ENCODE results near the gene RNF113B. TPM values are rescaled to one million over a fixed set of nuclear protein-coding genes. Genes with fewer than 3 reads are reported as not detected.

The RNF113B gene
- total and polyA plus RNA-seq, 2 experiments from 2014 or later: 0.94 TPM; not detected in 1

- Histone ChIP-seq H4K20me1 (ENCODE audit: insufficient read depth, poor library complexity, severe bottlenecking) (no peaks in the 10 kb centered on the region), H3K4me3 (no peak overlapping the region), H2AFZ (no peak overlapping the region), H3K4me2 (peak overlapping the region; percentile 22), H3K4me1 (ENCODE audit: insufficient read depth) (peaks cover 29% of the 10 kb centered on the region), H3K9me3 (ENCODE audit: low read depth) (no peaks in the 10 kb centered on the region), H3K9me2 (replicated peaks; ENCODE audit: insufficient read depth) (no peaks in the 10 kb centered on the region), H3K27ac (peak overlapping the region; percentile 28), H3K79me2 (peaks cover 84% of the 10 kb centered on the region), H3K36me3 (replicated peaks; ENCODE audit: insufficient read depth, low read depth) (no peaks in the 10 kb centered on the region), H3K27me3 (no peaks in the 10 kb centered on the region)
- TF ChIP-seq EZH2phosphoT487 (IDR thresholded peaks at IDR 0.05; ENCODE audit: low read depth, severe bottlenecking, unreplicated experiment): no peak
- TF ChIP-seq EZH2 (IDR thresholded peaks at IDR 0.05; ENCODE audit: borderline replicate concordance): no peak
- no peak for TF ChIP-seq CTCF (IDR thresholded peaks at IDR 0.05; ENCODE audit: poor library complexity)
- 60% methylated on average over 6 of the region's 6 CpGs for WGBS (ENCODE audit: low lambda C conversion rate, missing lambda C conversion rate)
- DNase-seq (ENCODE audit: low spot score): no peak
These were observed 44.2 kb upstream of the RNF113B start for GRCh38 chr13:98221234-98221633.

GRCh38 chr13:98220271-98220791, 43.3 kb upstream of the RNF113B start:
- Histone ChIP-seq H3K9me2 (replicated peaks; ENCODE audit: insufficient read depth) (no peaks in the 10 kb centered on the region), H2AFZ (no peak overlapping the region), H4K20me1 (ENCODE audit: insufficient read depth, poor library complexity, severe bottlenecking) (no peaks in the 10 kb centered on the region), H3K27ac (peak overlapping the region; percentile 28), H3K4me3 (no peak overlapping the region), H3K36me3 (replicated peaks; ENCODE audit: insufficient read depth, low read depth) (no peaks in the 10 kb centered on the region), H3K4me2 (peak overlapping the region; percentile 6), H3K4me1 (ENCODE audit: insufficient read depth) (peaks cover 34% of the 10 kb centered on the region), H3K79me2 (peaks cover 85% of the 10 kb centered on the region), H3K27me3 (no peaks in the 10 kb centered on the region), H3K9me3 (ENCODE audit: low read depth) (no peaks in the 10 kb centered on the region)
- 34% methylated on average over 4 of the region's 4 CpGs for WGBS (ENCODE audit: low lambda C conversion rate, missing lambda C conversion rate)
- TF ChIP-seq EZH2phosphoT487 (IDR thresholded peaks at IDR 0.05; ENCODE audit: low read depth, severe bottlenecking, unreplicated experiment) (no peak), EZH2 (IDR thresholded peaks at IDR 0.05; ENCODE audit: borderline replicate concordance) (no peak), CTCF (IDR thresholded peaks at IDR 0.05; ENCODE audit: poor library complexity) (no peak)
- no peak for DNase-seq (ENCODE audit: low spot score)

- Histone ChIP-seq H3K9me3 (ENCODE audit: low read depth) (no peaks in the 10 kb centered on the region), H3K4me3 (no peak overlapping the region), H3K4me2 (peak overlapping the region; percentile 6), H3K79me2 (peaks cover 82% of the 10 kb centered on the region), H2AFZ (no peak overlapping the region), H4K20me1 (ENCODE audit: insufficient read depth, poor library complexity, severe bottlenecking) (no peaks in the 10 kb centered on the region), H3K36me3 (replicated peaks; ENCODE audit: insufficient read depth, low read depth) (no peaks in the 10 kb centered on the region), H3K4me1 (ENCODE audit: insufficient read depth) (peaks cover 34% of the 10 kb centered on the region), H3K27ac (peak overlapping the region; percentile 28), H3K27me3 (no peaks in the 10 kb centered on the region), H3K9me2 (replicated peaks; ENCODE audit: insufficient read depth) (no peaks in the 10 kb centered on the region)
- TF ChIP-seq EZH2 (IDR thresholded peaks at IDR 0.05; ENCODE audit: borderline replicate concordance) (no peak), EZH2phosphoT487 (IDR thresholded peaks at IDR 0.05; ENCODE audit: low read depth, severe bottlenecking, unreplicated experiment) (no peak), CTCF (IDR thresholded peaks at IDR 0.05; ENCODE audit: poor library complexity) (no peak)
- DNase-seq (ENCODE audit: low spot score): no peak
- 92% methylated on average over 6 of the region's 6 CpGs for WGBS (ENCODE audit: low lambda C conversion rate, missing lambda C conversion rate)
These were observed 42.6 kb upstream of the RNF113B start for GRCh38 chr13:98219685-98220084.
